ENCODE results near the gene SLC35F1. TPM values are rescaled to one million over a fixed set of nuclear protein-coding genes. Genes with fewer than 3 reads are reported as not detected.

SLC35F1 gene
- total RNA-seq, 1 experiment from 2014 or later = not detected

GRCh38 chr6:118141211-118141610 is 234.1 kb downstream of the SLC35F1 start:
- CTCF ChIA-PET = no interaction called here
- H3K4me3 Mint-ChIP-seq (ENCODE audit: unreplicated experiment) = no peak overlapping the region
- H3K36me3 Mint-ChIP-seq (ENCODE audit: insufficient read depth, unreplicated experiment) = no peaks in the 10 kb centered on the region
- peak; percentile 19 for DNase-seq (ENCODE audit: unreplicated experiment)
- BruUV-seq (replicated peaks) = no TSS peak
- no peak for TF ChIP-seq CTCF (IDR thresholded peaks at IDR 0.05; ENCODE audit: unreplicated experiment)
- H3K9me3 Mint-ChIP-seq (ENCODE audit: unreplicated experiment) = no peaks in the 10 kb centered on the region
- intact Hi-C loops (cut with micrococcal nuclease) = no loop called here
- no peaks in the 10 kb centered on the region for H3K4me1 Mint-ChIP-seq (ENCODE audit: insufficient read depth, unreplicated experiment)
- no peak overlapping the region for H3K27ac Mint-ChIP-seq (ENCODE audit: low read depth, unreplicated experiment)
- peaks cover 4% of the 10 kb centered on the region for H3K27me3 Mint-ChIP-seq (ENCODE audit: insufficient read depth, unreplicated experiment)
- POLR2A ChIA-PET = no interaction called here

- ChIA-PET POLR2A (no interaction called here), CTCF (interaction anchor here (0.6 kb wide), 1 partner anchor 155 kb away, joined by 3 read pairs; no protein-coding TSS in a partner anchor)
- H3K4me3 Mint-ChIP-seq (ENCODE audit: unreplicated experiment) = no peak overlapping the region
- H3K9me3 Mint-ChIP-seq (ENCODE audit: unreplicated experiment) = no peaks in the 10 kb centered on the region
- H3K27me3 Mint-ChIP-seq (ENCODE audit: insufficient read depth, unreplicated experiment) = no peaks in the 10 kb centered on the region
- TF ChIP-seq CTCF (IDR thresholded peaks at IDR 0.05; ENCODE audit: unreplicated experiment) = no peak
- H3K4me1 Mint-ChIP-seq (ENCODE audit: insufficient read depth, unreplicated experiment) = no peaks in the 10 kb centered on the region
- peak; percentile 54 for DNase-seq (ENCODE audit: unreplicated experiment)
- no TSS peak for BruUV-seq (replicated peaks)
- H3K36me3 Mint-ChIP-seq (ENCODE audit: insufficient read depth, unreplicated experiment) = no peaks in the 10 kb centered on the region
- intact Hi-C loops (cut with micrococcal nuclease) = no loop called here
- H3K27ac Mint-ChIP-seq (ENCODE audit: low read depth, unreplicated experiment) = no peak overlapping the region
Measured at GRCh38 chr6:118146584-118146983, 239.5 kb downstream of the SLC35F1 start.

GRCh38 chr6:118147511-118147910 is 240.4 kb downstream of the SLC35F1 start:
- H3K36me3 Mint-ChIP-seq (ENCODE audit: insufficient read depth, unreplicated experiment) = no peaks in the 10 kb centered on the region
- POLR2A ChIA-PET = interaction anchor here (0.6 kb wide), 2 partner anchors 12 to 776 kb away, joined by 3 to 4 read pairs; no protein-coding TSS in a partner anchor

GRCh38 chr6:118148561-118148960 is 241.5 kb downstream of the SLC35F1 start:
- Mint-ChIP-seq H3K4me3 (ENCODE audit: unreplicated experiment) (no peak overlapping the region), H3K36me3 (ENCODE audit: insufficient read depth, unreplicated experiment) (no peaks in the 10 kb centered on the region), H3K4me1 (ENCODE audit: insufficient read depth, unreplicated experiment) (no peaks in the 10 kb centered on the region), H3K27ac (ENCODE audit: low read depth, unreplicated experiment) (no peak overlapping the region), H3K9me3 (ENCODE audit: unreplicated experiment) (no peaks in the 10 kb centered on the region), H3K27me3 (ENCODE audit: insufficient read depth, unreplicated experiment) (no peaks in the 10 kb centered on the region)
- CTCF ChIA-PET = interaction anchor here (0.5 kb wide), 1 partner anchor 136 kb away, joined by 3 read pairs; no protein-coding TSS in a partner anchor
- POLR2A ChIA-PET = interaction anchor here (0.6 kb wide), 1 partner anchor 564 kb away, joined by 3 read pairs; no protein-coding TSS in a partner anchor
- intact Hi-C loops (cut with micrococcal nuclease) = no loop called here
- DNase-seq (ENCODE audit: unreplicated experiment) = no peak
- no peak for TF ChIP-seq CTCF (IDR thresholded peaks at IDR 0.05; ENCODE audit: unreplicated experiment)
- BruUV-seq (replicated peaks) = no TSS peak

More at GRCh38 chr6:118147511-118147910, 240.4 kb downstream of the SLC35F1 start:
- Mint-ChIP-seq H3K4me3 (ENCODE audit: unreplicated experiment) (no peak overlapping the region), H3K9me3 (ENCODE audit: unreplicated experiment) (no peaks in the 10 kb centered on the region), H3K4me1 (ENCODE audit: insufficient read depth, unreplicated experiment) (no peaks in the 10 kb centered on the region), H3K27me3 (ENCODE audit: insufficient read depth, unreplicated experiment) (no peaks in the 10 kb centered on the region), H3K27ac (ENCODE audit: low read depth, unreplicated experiment) (no peak overlapping the region)
- intact Hi-C loops (cut with micrococcal nuclease) = no loop called here
- no peak for DNase-seq (ENCODE audit: unreplicated experiment)
- BruUV-seq (replicated peaks) = no TSS peak
- TF ChIP-seq CTCF (IDR thresholded peaks at IDR 0.05; ENCODE audit: unreplicated experiment) = no peak
- CTCF ChIA-PET = interaction anchor here (1.0 to 1.1 kb wide), 2 partner anchors 17 to 65 kb away, joined by 4 to 6 read pairs; no protein-coding TSS in a partner anchor
